ENCODE measurements around the gene ENO3.

- TF ChIP-seq CTCF (IDR thresholded peaks at IDR 0.05) = no peak
- TF ChIP-seq POLR2A (IDR thresholded peaks at IDR 0.05) = no peak
Measured at GRCh38 chr17:4939546-4939795, 11.4 kb upstream of the ENO3 start.
